H1 (cell line): ENCODE measurements around the gene PDZK1IP1. TPM values are rescaled to one million over a fixed set of nuclear protein-coding genes. Genes with fewer than 3 reads are reported as not detected.

ENCODE experiments used
- SIX5 ChIP-seq: IDR thresholded peaks from 2 replicates; pipeline ENCODE4 v1.6.1; 2011; ENCODE audit warnings: mild to moderate bottlenecking, low read depth, low read length
- TEAD4 ChIP-seq: IDR thresholded peaks from 2 replicates; pipeline ENCODE4 v1.6.1; 2012; ENCODE audit warnings: low read depth, low read length, inconsistent platforms, mixed read lengths
- polyA plus RNA-seq, 7 experiments: library from polyadenylated mRNA; depleted of rRNA in 3 of 7; stranded (reverse) in 5 of 7; unstranded in 2 of 7; fragments of >200 nt in 5 of 7; fragments of 200-250 nt in 2 of 7; gene quantifications; 1 replicate in 5 of 7; 2 replicates in 1 of 7; 4 replicates in 1 of 7; pipeline versions ENCODE4 v1.2.1 to v1.2.3, GENCODE V29; 2011 to 2013; ENCODE audit warnings: missing spikeins in 2 of 7, mixed read lengths in 2 of 7
- total RNA-seq: library from RNA; stranded (reverse); fragmentation: NEBNext Ultra II Directional; extraction: Animal tissue kit (Norgen Biotek cat#: 25700); gene quantifications from 2 replicates; pipeline ENCODE4 v1.2.1, GENCODE V29; 2021

Gene PDZK1IP1
- total and polyA plus RNA-seq, 2 of the 8 experiments (the other 6 are each of a cell fraction or from before 2014, with no cell fraction given): 0.17 TPM; not detected in 1

DNA sequence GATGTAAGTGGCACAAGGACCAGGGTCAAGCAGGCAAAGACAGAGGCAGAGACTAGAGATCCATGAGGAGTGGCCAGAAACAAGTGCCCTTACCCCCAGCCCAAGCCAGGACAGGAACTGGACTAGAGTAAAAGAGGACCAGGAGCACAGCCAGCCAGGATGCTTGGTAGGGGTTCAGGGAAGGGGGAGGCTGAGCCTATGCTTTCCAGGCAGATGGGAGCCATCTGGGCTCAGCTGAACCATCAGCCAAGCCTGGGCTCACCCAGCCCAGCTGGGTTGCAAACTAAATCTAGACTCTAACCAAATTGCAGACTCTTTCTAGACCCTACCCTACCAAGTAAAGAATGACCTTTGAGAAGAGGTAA lies 15.2 kb downstream of the PDZK1IP1 start (continued):
- TF ChIP-seq TEAD4 (no peak), SIX5 (no peak)
